Panc1 (cell line): ENCODE measurements around the gene ATXN7.

Experiments used
- POLR2AphosphoS5 ChIP-seq: IDR thresholded peaks from 2 replicates; pipeline ENCODE4 v1.6.1; 2012; ENCODE audit warnings: mild to moderate bottlenecking, low read depth, low read length, moderate library complexity
- TF ChIP-seq, protein P1 (sequence below): fragments of 450-650 bp; IDR thresholded peaks from 2 replicates; pipeline ENCODE4 v1.5.1; 2017; ENCODE audit warnings: mild to moderate bottlenecking
- TF ChIP-seq, protein P2 (sequence below), 2 experiments: IDR thresholded peaks; 2 replicates each; pipeline ENCODE4 v1.6.1; 2011 to 2012; ENCODE audit warnings: low read depth in 2 of 2, control low read depth in 1 of 2, low read length in 1 of 2, mild to moderate bottlenecking in 1 of 2, moderate library complexity in 1 of 2; ENCODE audit not compliant: insufficient read depth in 1 of 2

DNA sequence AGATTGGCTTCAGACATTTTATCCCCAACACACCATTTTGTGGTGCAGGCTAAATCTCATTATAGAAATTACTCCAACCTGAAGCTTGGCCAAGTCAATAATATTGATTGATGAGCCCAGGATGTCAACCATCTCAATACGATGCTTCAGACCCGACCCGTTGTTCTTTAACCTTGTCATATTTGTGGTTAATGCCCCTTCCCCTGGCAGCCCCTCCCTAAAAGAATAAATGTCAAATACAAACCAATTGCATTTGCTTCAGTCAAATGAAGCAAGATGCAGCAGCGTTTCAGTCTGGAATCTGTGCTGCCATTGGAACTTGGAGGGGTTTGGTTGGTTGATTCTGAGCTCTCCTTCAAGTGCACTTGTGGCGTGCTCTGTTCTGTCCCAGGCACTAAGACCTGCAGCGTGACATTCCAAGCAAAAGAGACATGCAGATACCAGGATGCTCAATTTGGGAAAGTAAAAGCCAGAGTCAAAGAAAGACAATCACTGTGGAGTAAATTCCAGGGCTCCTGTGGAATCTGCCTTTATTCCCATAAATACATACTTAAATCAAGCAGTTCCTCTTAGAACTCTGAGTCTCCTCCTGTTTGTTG lies 183.4 kb downstream of the ATXN7 start:
- TF ChIP-seq, protein P1, sequence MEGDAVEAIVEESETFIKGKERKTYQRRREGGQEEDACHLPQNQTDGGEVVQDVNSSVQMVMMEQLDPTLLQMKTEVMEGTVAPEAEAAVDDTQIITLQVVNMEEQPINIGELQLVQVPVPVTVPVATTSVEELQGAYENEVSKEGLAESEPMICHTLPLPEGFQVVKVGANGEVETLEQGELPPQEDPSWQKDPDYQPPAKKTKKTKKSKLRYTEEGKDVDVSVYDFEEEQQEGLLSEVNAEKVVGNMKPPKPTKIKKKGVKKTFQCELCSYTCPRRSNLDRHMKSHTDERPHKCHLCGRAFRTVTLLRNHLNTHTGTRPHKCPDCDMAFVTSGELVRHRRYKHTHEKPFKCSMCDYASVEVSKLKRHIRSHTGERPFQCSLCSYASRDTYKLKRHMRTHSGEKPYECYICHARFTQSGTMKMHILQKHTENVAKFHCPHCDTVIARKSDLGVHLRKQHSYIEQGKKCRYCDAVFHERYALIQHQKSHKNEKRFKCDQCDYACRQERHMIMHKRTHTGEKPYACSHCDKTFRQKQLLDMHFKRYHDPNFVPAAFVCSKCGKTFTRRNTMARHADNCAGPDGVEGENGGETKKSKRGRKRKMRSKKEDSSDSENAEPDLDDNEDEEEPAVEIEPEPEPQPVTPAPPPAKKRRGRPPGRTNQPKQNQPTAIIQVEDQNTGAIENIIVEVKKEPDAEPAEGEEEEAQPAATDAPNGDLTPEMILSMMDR, result no peak
- TF ChIP-seq, protein P2, sequence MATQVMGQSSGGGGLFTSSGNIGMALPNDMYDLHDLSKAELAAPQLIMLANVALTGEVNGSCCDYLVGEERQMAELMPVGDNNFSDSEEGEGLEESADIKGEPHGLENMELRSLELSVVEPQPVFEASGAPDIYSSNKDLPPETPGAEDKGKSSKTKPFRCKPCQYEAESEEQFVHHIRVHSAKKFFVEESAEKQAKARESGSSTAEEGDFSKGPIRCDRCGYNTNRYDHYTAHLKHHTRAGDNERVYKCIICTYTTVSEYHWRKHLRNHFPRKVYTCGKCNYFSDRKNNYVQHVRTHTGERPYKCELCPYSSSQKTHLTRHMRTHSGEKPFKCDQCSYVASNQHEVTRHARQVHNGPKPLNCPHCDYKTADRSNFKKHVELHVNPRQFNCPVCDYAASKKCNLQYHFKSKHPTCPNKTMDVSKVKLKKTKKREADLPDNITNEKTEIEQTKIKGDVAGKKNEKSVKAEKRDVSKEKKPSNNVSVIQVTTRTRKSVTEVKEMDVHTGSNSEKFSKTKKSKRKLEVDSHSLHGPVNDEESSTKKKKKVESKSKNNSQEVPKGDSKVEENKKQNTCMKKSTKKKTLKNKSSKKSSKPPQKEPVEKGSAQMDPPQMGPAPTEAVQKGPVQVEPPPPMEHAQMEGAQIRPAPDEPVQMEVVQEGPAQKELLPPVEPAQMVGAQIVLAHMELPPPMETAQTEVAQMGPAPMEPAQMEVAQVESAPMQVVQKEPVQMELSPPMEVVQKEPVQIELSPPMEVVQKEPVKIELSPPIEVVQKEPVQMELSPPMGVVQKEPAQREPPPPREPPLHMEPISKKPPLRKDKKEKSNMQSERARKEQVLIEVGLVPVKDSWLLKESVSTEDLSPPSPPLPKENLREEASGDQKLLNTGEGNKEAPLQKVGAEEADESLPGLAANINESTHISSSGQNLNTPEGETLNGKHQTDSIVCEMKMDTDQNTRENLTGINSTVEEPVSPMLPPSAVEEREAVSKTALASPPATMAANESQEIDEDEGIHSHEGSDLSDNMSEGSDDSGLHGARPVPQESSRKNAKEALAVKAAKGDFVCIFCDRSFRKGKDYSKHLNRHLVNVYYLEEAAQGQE (IDR thresholded peaks at IDR 0.05; ENCODE audit: insufficient read depth in 1 of 2, low read depth in 2 of 2, low read length in 1 of 2), result no peak
- TF ChIP-seq POLR2AphosphoS5, result no peak
